GM04503 (cell line): ENCODE data around the gene NCBP2.
"Not testable (repeated sequence)": the region's sequence is repeated elsewhere in the genome, so short reads cannot be mapped to it uniquely, and the experiment has no call there.

Experiments
- DNase-seq: peaks from one replicate; pipeline ENCODE4 v3.0.0-alpha.2; 2012; ENCODE audit warnings: low read depth

NCBP2 gene

DNA sequence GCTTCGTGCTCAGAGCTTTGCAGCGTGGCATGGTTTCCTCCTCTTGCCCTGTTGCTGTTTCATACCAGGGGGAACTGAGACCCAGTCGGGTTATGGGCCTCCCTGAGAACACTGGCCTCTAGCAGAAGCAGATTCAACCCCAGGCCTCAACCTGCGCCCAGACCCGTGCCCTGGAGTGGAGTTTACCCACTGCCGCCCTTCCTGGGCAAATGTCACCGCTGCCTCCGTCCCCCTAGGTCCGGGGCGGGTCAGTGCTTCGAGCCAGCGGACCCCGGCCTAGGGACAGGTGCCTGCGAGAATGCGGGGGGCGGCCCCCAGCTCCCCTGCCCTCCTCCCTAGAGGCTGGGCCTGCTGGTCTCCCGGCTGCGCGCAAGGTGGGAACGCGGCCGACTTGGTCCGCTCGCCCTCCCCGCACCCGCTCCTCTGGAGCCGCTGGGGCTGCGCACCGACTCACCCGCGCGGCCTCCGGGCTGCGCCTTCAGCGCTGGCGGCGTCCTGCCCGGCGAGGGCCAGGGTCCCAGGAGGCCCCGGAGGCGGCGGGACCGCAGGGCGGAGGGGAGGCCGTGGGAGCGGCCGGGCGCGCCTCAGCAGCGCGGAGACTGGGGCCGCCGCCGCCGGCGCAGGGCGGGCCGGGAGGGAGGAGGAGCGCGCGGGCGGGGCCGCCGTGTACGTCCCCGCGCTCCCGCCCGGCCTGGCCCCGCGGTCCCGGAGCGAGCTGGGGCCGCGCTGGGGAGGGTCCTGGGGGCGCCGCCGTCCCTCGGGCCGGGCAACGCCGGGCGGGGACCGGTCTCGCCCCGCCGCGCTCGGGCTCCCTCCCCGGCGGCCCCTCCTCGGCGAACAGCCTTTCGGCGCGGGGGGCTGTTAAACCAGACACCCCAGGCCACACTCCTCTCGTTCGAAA lies 26.2 kb upstream of the NCBP2 start, which contains the start of gene PIGZ:
PIGZ (minus strand) TSS at position 601 of the 901 bp plus-strand sequence. CDS start 16,802 bp downstream, outside the sequence.
- DNase-seq = no peak

DNA sequence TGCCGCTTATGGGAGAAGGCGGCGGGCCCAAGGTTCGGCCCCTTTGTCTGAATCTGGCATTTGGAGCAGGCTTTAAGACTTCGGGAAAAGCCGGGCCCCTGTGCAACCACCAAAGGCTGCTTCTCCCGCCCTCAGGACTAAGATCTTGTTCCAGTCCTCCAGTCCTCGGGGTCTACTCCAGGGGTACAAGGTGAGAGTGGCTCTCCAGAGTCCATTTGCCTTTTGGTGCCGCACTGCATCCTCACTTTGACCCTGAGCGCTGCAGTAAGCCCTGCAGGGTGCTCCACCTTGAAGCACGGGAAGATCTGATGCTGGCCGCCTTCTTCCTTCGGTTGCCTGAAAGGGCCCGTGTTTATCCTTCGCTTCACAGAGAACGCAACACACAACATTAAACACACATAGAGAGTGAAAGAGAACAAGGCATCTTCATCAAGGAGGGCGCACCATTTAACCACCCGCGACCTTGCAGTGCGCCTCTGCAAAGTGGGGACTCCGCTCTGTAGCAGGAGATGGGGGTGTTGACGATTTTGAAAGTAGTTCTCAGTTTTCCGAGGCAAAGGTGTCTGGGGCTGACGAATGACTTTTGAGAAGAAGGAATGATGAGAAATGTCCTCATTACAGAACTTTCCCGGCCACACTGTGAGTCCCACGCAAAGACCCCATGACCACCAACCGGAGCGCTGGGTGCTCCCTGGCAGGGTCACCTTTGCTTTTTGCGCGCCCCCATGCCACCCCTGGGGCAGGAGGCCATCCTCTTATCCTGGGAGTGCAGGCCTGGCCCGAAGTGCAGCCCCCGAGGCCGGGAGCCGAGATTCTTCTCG lies 25.3 kb upstream of the NCBP2 start:
- no peak for DNase-seq

- no peak for DNase-seq
Observed at GRCh38 chr3:196966526-196967401, 24.4 kb upstream of the NCBP2 start.

DNA sequence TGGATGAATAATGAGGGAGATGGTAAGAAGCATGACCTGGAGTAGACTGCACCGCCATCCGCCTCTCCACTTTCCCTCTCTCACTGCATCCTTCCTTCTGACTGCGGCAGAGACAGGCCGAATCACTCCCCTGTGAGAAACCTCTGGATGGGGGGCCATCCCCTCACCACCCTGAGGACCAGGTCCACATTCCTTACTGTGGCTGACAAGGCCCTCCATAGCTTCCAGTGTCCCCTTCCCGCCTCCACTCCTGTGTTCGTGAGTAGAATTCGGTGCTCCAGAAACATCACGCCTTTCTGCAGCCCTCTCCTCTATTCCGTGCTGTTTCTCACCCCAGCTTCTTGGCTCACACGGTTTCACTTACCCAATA lies 23.5 kb upstream of the NCBP2 start:
- no peak for DNase-seq

GRCh38 chr3:196965112-196965803 lies 22.9 kb upstream of the NCBP2 start:
- no peak for DNase-seq

- no peak for DNase-seq
Observed at GRCh38 chr3:196963631-196963953, 21.3 kb upstream of the NCBP2 start.

DNA sequence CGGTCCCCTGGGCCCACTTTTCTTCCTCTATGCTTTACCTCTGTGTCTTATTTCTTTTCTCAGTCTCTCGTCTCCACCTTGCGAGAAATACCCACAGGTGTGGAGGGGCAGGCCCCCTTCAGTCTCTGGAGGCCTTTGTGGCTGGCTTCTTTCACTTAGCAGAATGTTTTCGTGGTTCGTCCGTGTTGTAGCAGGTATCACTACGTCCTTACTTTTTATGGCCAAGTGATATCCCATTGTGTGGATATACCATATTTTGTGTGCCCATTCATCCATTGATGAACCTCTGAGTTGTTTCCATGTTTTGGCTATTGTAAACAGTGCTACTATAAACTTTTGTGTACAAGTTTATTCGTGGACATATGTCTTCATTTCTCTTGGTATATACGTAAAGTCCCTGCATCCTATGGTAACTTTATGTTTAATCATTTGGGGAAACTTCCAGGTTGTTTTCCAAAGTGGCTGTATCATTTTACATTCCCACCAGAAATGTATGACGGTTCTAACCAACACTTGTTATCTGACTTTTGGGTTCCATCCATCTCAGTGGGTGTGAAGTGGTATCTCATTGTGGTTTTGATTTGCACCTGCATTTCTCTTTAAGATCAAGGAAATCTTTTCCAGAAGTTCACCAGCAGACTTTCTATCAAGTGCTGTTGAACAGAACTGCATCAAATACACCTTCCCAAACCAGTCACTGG lies 20.8 kb upstream of the NCBP2 start:
- no peak for DNase-seq

GRCh38 chr3:196962108-196962929 lies 20.0 kb upstream of the NCBP2 start:
- no peak for DNase-seq

- DNase-seq = no peak
Observed at GRCh38 chr3:196954832-196955231, 12.5 kb upstream of the NCBP2 start.

DNA sequence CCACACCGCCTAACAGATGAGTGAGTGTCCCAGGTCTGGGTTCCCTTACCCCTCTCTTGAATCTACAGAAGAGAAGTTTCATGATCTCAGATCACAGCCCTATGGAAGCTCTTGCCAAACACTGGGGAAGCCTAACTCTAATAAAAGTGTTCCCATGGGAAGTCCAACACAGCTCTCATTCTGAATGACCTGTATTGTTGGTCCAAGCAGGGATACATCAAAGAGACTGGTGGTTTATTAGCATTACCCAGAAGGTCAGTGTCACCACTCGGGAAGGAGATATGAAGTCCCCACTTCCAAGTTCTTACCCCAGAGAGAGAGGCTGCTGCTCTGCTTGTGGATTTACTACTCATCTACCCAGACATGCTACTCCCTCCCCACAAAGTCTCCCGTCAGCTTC lies 9.0 kb upstream of the NCBP2 start:
- DNase-seq = no peak

- DNase-seq = no peak
Observed at GRCh38 chr3:196949750-196950149, 7.4 kb upstream of the NCBP2 start.

DNA sequence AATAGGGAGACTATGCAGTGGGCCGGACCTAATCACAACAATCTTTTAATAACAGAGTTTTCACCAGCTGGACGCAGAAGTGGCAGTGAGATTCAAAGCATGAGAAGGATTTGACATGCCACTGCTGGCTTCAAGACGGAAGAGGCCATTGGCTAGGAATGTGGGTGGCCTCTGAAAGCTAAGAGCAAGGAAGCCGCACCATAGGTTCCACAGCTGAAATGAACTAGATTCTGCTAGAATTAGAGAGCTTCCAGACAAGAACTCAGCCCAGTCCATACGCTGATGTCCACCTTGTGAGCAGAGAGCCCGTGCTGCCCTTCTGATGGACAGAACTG lies 6.9 kb upstream of the NCBP2 start:
- DNase-seq = no peak

- DNase-seq = no peak
Observed at GRCh38 chr3:196948442-196949284, 6.3 kb upstream of the NCBP2 start.

GRCh38 chr3:196947860-196948441 lies 5.6 kb upstream of the NCBP2 start:
- no peak for DNase-seq

- no peak for DNase-seq
Observed at GRCh38 chr3:196947136-196947859, 5.0 kb upstream of the NCBP2 start.

DNA sequence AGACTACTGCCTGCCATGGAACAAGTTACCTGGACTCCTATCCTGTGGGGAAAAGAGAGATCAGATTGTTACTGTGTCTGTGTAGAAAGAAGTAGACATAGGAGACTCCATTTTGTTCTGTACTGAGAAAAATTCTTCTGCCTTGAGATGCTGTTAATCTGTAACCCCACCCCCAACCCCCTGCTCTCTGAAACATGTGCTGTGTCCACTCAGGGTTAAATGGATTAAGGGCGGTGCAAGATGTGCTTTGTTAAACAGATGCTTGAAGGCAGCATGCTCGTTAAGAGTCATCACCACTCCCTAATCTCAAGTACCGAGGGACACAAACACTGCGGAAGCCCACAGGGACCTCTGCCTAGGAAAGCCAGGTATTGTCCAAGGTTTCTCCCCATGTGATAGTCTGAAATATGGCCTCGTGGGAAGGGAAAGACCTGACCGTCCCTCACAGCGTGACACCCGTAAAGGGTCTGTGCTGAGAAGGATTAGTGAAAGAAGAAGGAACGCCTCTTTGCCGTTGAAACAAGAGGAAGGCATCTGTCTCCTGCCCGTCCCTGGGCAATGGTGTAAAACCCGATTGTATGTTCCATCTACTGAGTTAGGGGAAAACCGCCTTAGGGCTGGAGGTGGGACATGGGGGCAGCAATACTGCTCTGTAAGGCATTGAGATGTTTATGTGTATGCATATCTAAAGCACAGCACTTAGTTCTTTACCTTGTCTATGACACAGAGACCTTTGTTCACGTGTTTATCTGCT lies 1.9 kb upstream of the NCBP2 start:
- DNase-seq = not testable (repeated sequence)

DNA sequence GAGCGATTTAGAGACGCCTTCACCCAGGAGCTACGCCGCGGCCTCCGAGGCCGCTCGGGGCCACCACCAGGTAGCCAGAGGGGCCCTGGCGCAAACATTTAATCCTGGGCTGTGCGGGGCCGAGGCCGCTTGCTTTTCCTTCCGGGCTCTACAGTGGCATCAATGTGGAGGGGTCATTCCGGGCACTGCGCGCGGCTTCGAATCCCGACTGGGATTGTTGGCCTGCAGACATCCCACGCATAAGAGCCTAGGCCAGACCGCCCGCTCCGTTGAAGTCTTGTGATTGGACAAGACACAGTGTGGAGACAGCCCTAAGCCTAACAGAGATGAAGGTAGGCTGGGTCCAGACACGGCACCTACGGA lies 568 bp upstream of the NCBP2 start:
- DNase-seq = no peak
